OCI-LY7 (cell line): ENCODE data around the gene CMTM4. TPM values are rescaled to one million over a fixed set of nuclear protein-coding genes. Genes with fewer than 3 reads are reported as not detected.

Experiments used
- BruUV-seq: library from RNA; stranded (reverse); fragments of 400-500 nt; replicated peaks from 2 replicates; lab custom pipeline; 2021; lab: Mats Ljungman, UMichigan
- CTCF ChIA-PET: fragments of 300-600 bp; sonication (Branson Sonifier 250); formaldehyde crosslinking; loops from one replicate; lab custom pipeline; 2022; ENCODE audit warnings: antibody characterized with exemption; ENCODE audit not compliant: unreplicated experiment; lab: Charles Lee
- POLR2A ChIA-PET: fragments of 300-600 bp; sonication (Branson Sonifier 250); formaldehyde crosslinking; loops from one replicate; lab custom pipeline; 2022; ENCODE audit warnings: antibody characterized with exemption; lab: Charles Lee
- DNase-seq: peaks from one replicate; pipeline ENCODE4 v3.0.0-alpha.2; 2015; ENCODE audit warnings: low spot score
- H2AFZ ChIP-seq: fragments of 200-600 bp; sonication (generic), shearing (Covaris generic); 2 replicates; pipeline ENCODE4 v1.6.1; 2014; ENCODE audit warnings: mild to moderate bottlenecking, antibody characterized with exemption, low read length, moderate library complexity
- H3K27ac ChIP-seq: fragments of 200-600 bp; sonication (generic); 2 replicates; pipeline ENCODE4 v1.5.1; 2014; ENCODE audit warnings: mixed run types, low read depth, mild to moderate bottlenecking, moderate library complexity, low read length, inconsistent platforms; ENCODE audit not compliant: poor library complexity, severe bottlenecking
- H3K36me3 ChIP-seq: fragments of 200-600 bp; sonication (generic); 2 replicates; pipeline ENCODE4 v1.6.1; 2014; ENCODE audit warnings: mild to moderate bottlenecking, antibody characterized with exemption, low read length, moderate library complexity, mixed read lengths; ENCODE audit not compliant: insufficient read depth
- H3K4me1 ChIP-seq: fragments of 200-600 bp; sonication (generic); 2 replicates; pipeline ENCODE4 v1.5.1; 2014; ENCODE audit warnings: mild to moderate bottlenecking, low read length; ENCODE audit not compliant: insufficient read depth, poor library complexity, severe bottlenecking
- H3K4me2 ChIP-seq: fragments of 200-600 bp; sonication (generic); 2 replicates; pipeline ENCODE4 v1.6.1; 2014; ENCODE audit warnings: mild to moderate bottlenecking, low read length
- H3K4me3 ChIP-seq: fragments of 200-600 bp; sonication (generic); 2 replicates; pipeline ENCODE4 v1.5.1; 2014; ENCODE audit warnings: mild to moderate bottlenecking, low read depth, low read length; ENCODE audit not compliant: poor library complexity, severe bottlenecking
- H3K79me2 ChIP-seq: fragments of 200-600 bp; sonication (generic); 2 replicates; pipeline ENCODE4 v1.6.1; 2016; ENCODE audit warnings: low read depth, mild to moderate bottlenecking, low read length, moderate library complexity, mixed read lengths; ENCODE audit not compliant: insufficient read depth
- H3K9me2 ChIP-seq: fragments of 200-600 bp; sonication (generic); 2 replicates; pipeline ENCODE4 v1.6.1; 2016; ENCODE audit warnings: mild to moderate bottlenecking, low read length, mixed read lengths; ENCODE audit not compliant: insufficient read depth
- H3K9me3 ChIP-seq: fragments of 200-600 bp; sonication (generic); 2 replicates; pipeline ENCODE4 v1.6.1; 2014; ENCODE audit warnings: mild to moderate bottlenecking, mixed run types, low read length, mixed read lengths
- H4K20me1 ChIP-seq: fragments of 200-600 bp; sonication (generic); 2 replicates; pipeline ENCODE4 v1.6.1; 2014; ENCODE audit warnings: mild to moderate bottlenecking, antibody characterized with exemption, low read length, moderate library complexity, mixed read lengths; ENCODE audit not compliant: insufficient read depth
- EZH2phosphoT487 ChIP-seq: fragments of 200-600 bp; sonication (generic); IDR thresholded peaks from 2 replicates; pipeline ENCODE4 v1.6.1; 2018; ENCODE audit warnings: low read depth, borderline replicate concordance, mild to moderate bottlenecking, mixed run types, antibody characterized with exemption, low read length, moderate library complexity, mixed read lengths
- intact Hi-C: fragments of 100-400 bp; cut with micrococcal nuclease; formaldehyde crosslinking; loops from one replicate; pipeline ENCODE4 v1.10.0; 2022; ENCODE audit not compliant: unreplicated experiment
- total RNA-seq, 2 experiments: library from RNA; depleted of rRNA in 1 of 2; stranded (reverse); fragments of >200 nt in 1 of 2; shearing (Covaris generic) in 1 of 2; gene quantifications; 2 replicates each; pipeline ENCODE4 v1.2.3, GENCODE V29; 2014 to 2022
- TF ChIP-seq, protein P1 (sequence below): fragments of 200-600 bp; sonication (generic); conservative IDR thresholded peaks from 2 replicates; pipeline ENCODE4 v1.5.1; 2014; ENCODE audit warnings: mild to moderate bottlenecking, antibody characterized with exemption, low read length, moderate library complexity, mixed read lengths

Gene CMTM4
- total RNA-seq, 2 experiments from 2014 or later, result 0.03 to 1.3 TPM

DNA sequence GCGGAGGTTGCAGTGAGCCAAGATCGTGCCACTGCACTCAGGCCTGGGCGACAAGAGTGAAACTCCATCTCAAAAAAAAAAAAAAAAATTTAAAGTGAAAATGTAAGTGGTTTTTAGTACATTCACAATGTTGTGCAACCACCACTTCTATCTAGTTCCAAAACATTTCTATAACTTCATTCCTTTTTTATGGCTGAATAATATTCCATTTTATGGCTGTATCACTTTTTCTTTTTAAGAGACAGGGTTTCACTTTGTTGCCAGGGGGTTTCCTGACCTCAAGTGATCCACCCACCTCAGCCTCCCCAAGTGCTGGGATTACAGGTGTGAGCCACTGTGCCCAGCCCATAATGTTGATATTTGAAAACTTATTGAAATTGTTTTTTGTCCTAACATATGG, 103.7 kb downstream of the CMTM4 start:
- no peak for DNase-seq
- CTCF ChIA-PET, result no interaction called here
- POLR2A ChIA-PET, result no interaction called here
- Histone ChIP-seq H3K9me3 (no peaks in the 10 kb centered on the region), H2AFZ (no peak overlapping the region), H3K4me2 (no peak overlapping the region), H3K79me2 (no peaks in the 10 kb centered on the region), H4K20me1 (no peaks in the 10 kb centered on the region), H3K27ac (no peak overlapping the region), H3K36me3 (no peaks in the 10 kb centered on the region), H3K9me2 (no peaks in the 10 kb centered on the region), H3K4me3 (no peak overlapping the region), H3K4me1 (peaks cover 11% of the 10 kb centered on the region)
- TF ChIP-seq, protein P1, sequence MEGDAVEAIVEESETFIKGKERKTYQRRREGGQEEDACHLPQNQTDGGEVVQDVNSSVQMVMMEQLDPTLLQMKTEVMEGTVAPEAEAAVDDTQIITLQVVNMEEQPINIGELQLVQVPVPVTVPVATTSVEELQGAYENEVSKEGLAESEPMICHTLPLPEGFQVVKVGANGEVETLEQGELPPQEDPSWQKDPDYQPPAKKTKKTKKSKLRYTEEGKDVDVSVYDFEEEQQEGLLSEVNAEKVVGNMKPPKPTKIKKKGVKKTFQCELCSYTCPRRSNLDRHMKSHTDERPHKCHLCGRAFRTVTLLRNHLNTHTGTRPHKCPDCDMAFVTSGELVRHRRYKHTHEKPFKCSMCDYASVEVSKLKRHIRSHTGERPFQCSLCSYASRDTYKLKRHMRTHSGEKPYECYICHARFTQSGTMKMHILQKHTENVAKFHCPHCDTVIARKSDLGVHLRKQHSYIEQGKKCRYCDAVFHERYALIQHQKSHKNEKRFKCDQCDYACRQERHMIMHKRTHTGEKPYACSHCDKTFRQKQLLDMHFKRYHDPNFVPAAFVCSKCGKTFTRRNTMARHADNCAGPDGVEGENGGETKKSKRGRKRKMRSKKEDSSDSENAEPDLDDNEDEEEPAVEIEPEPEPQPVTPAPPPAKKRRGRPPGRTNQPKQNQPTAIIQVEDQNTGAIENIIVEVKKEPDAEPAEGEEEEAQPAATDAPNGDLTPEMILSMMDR, result no peak
- TF ChIP-seq EZH2phosphoT487, result no peak
- no TSS peak for BruUV-seq
- intact Hi-C loops, result no loop called here

GRCh38 chr16:66592241-66592640, 104.3 kb downstream of the CMTM4 start:
- H3K27ac ChIP-seq, result no peak overlapping the region
- no peaks in the 10 kb centered on the region for H3K36me3 ChIP-seq
- intact Hi-C loops, result no loop called here
- no peak for DNase-seq
- H3K4me1 ChIP-seq, result peaks cover 11% of the 10 kb centered on the region
- no TSS peak for BruUV-seq
- no peak for TF ChIP-seq EZH2phosphoT487
- TF ChIP-seq, protein P1, result no peak
- no peaks in the 10 kb centered on the region for H3K79me2 ChIP-seq
- no peaks in the 10 kb centered on the region for H3K9me3 ChIP-seq
- H3K4me3 ChIP-seq, result no peak overlapping the region
- no peaks in the 10 kb centered on the region for H3K9me2 ChIP-seq
- no peak overlapping the region for H2AFZ ChIP-seq
- CTCF ChIA-PET, result no interaction called here
- no peaks in the 10 kb centered on the region for H4K20me1 ChIP-seq
- H3K4me2 ChIP-seq, result no peak overlapping the region
- POLR2A ChIA-PET, result no interaction called here

DNA sequence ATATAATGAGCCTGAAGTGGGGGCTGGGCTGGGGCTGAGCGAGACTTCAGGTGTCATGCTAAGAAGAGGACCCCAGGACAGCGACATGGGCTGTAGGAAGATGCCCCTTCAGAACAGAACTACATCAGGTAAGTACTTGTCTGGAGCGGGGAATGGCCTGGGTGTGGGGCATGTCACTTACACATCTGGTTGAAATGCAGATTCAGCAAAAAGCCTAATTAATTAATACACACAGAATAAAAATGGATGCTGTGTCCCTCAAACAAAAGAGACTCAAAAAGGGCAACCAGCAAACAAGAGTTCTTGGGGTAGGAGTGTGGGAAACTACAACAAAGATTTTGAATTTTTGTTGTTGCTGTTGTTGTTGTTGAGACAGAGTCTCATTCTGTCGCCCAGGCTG, 105.5 kb downstream of the CMTM4 start:
- Histone ChIP-seq H3K9me3 (no peaks in the 10 kb centered on the region), H3K4me2 (no peak overlapping the region), H3K4me1 (peaks cover 18% of the 10 kb centered on the region), H2AFZ (no peak overlapping the region), H3K79me2 (no peaks in the 10 kb centered on the region), H3K9me2 (no peaks in the 10 kb centered on the region), H3K36me3 (no peaks in the 10 kb centered on the region), H3K4me3 (no peak overlapping the region), H3K27ac (no peak overlapping the region), H4K20me1 (no peaks in the 10 kb centered on the region)
- DNase-seq, result no peak
- no TSS peak for BruUV-seq
- TF ChIP-seq, protein P1, result no peak
- TF ChIP-seq EZH2phosphoT487, result no peak
- ChIA-PET POLR2A (interaction anchor here (0.7 kb wide), 1 partner anchor 199 kb away, joined by 3 read pairs; no protein-coding TSS in a partner anchor), CTCF (interaction anchor here (0.8 kb wide), 1 partner anchor 182 kb away, joined by 4 read pairs; no protein-coding TSS in a partner anchor)
- intact Hi-C loops, result no loop called here
